Measurements from ENCODE around the gene IGSF6. TPM values are rescaled to one million over a fixed set of nuclear protein-coding genes. Genes with fewer than 3 reads are reported as not detected.

IGSF6 gene
- total RNA-seq, 4 donors from 2014 or later: 0.76 to 7.4 (median 1.3) TPM; not detected in 1

GRCh38 chr16:21599122-21600030 lies 53.0 kb downstream of the IGSF6 start, which contains the start of gene METTL9:
TSS of gene METTL9 (plus strand) at chr16:21599577. CDS start at chr16:21599734, 157 bp downstream.
- TF ChIP-seq POLR2A (IDR thresholded peaks at IDR 0.05): peak; percentile 70 to 73
- TF ChIP-seq, protein P1, sequence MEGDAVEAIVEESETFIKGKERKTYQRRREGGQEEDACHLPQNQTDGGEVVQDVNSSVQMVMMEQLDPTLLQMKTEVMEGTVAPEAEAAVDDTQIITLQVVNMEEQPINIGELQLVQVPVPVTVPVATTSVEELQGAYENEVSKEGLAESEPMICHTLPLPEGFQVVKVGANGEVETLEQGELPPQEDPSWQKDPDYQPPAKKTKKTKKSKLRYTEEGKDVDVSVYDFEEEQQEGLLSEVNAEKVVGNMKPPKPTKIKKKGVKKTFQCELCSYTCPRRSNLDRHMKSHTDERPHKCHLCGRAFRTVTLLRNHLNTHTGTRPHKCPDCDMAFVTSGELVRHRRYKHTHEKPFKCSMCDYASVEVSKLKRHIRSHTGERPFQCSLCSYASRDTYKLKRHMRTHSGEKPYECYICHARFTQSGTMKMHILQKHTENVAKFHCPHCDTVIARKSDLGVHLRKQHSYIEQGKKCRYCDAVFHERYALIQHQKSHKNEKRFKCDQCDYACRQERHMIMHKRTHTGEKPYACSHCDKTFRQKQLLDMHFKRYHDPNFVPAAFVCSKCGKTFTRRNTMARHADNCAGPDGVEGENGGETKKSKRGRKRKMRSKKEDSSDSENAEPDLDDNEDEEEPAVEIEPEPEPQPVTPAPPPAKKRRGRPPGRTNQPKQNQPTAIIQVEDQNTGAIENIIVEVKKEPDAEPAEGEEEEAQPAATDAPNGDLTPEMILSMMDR (IDR thresholded peaks at IDR 0.05): peak in 1 of 6 experiments; percentile 13
- Histone ChIP-seq H3K27me3 (no peaks in the 10 kb centered on the region), H3K36me3 (no peaks in the 10 kb centered on the region), H3K4me3 (peak within 1 kb of the TSS; percentile 86 to 96 (median 92)), H3K27ac (peak within 1 kb of the TSS; percentile 96 to 99 (median 98)), H3K9me3 (no peaks in the 10 kb centered on the region), H3K4me1 (peaks cover 0 to 34% (median 5%) of the 10 kb centered on the region in 4 donors)
- peak; percentile 93 to 97 (median 97) for DNase-seq

DNA sequence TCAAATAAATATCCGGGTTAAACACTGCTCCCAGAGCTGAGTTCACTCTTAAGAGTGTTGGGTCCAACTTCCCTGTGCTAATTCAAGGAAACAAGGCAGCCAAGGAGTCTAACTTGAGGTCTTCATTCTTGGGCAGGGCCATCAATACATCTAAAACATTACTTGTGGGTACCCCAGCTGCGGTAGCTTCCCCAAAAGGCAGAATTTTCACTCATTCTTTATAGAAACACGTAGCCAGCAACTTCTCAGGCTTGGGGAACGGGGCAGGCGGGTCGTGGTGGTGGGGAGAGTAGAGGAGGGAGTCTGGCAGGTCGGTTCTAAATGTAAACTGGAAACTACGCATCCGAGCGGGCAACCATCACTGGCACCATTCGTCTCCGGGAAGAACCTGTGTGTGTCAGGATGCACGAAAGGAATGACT lies 53.7 kb downstream of the IGSF6 start:
- peak in 2 of 3 donors; percentile 35 to 53 for DNase-seq
- no peaks in the 10 kb centered on the region for H3K27me3 ChIP-seq
- H3K36me3 ChIP-seq: no peaks in the 10 kb centered on the region
- TF ChIP-seq POLR2A (IDR thresholded peaks at IDR 0.05): no peak
- TF ChIP-seq, protein P1 (IDR thresholded peaks at IDR 0.05): no peak
- peaks cover 0 to 27% (median 5%) of the 10 kb centered on the region in 4 donors for H3K4me1 ChIP-seq
- H3K4me3 ChIP-seq: peak overlapping the region; percentile 86 to 96 (median 92)
- peak overlapping the region; percentile 96 to 99 (median 98) for H3K27ac ChIP-seq
- H3K9me3 ChIP-seq: no peaks in the 10 kb centered on the region

- peaks cover 0 to 22% (median 5%) of the 10 kb centered on the region in 4 donors for H3K4me1 ChIP-seq
- H3K4me3 ChIP-seq: peak overlapping the region in 2 of 4 donors; percentile 86 to 94
- no peaks in the 10 kb centered on the region for H3K27me3 ChIP-seq
- no peak for DNase-seq
- TF ChIP-seq, protein P1 (IDR thresholded peaks at IDR 0.05): no peak
- H3K9me3 ChIP-seq: no peaks in the 10 kb centered on the region
- H3K36me3 ChIP-seq: no peaks in the 10 kb centered on the region
- peak overlapping the region in 3 of 4 donors; percentile 96 to 98 (median 97) for H3K27ac ChIP-seq
Observed at GRCh38 chr16:21598206-21598605, 54.2 kb downstream of the IGSF6 start.

- no peak for DNase-seq
- Histone ChIP-seq H3K9me3 (no peaks in the 10 kb centered on the region), H3K27ac (no peak overlapping the region), H3K4me3 (no peak overlapping the region), H3K4me1 (peaks cover 0 to 19% (median 5%) of the 10 kb centered on the region in 4 donors), H3K36me3 (no peaks in the 10 kb centered on the region), H3K27me3 (no peaks in the 10 kb centered on the region)
- TF ChIP-seq, protein P1 (IDR thresholded peaks at IDR 0.05): no peak
- no peak for TF ChIP-seq POLR2A (IDR thresholded peaks at IDR 0.05)
Observed at GRCh38 chr16:21597561-21598030, 54.8 kb downstream of the IGSF6 start.

GRCh38 chr16:21593530-21594289 lies 58.7 kb downstream of the IGSF6 start:
- Histone ChIP-seq H3K27ac (no peak overlapping the region), H3K4me1 (no peaks in the 10 kb centered on the region), H3K36me3 (no peaks in the 10 kb centered on the region), H3K9me3 (no peaks in the 10 kb centered on the region), H3K27me3 (no peaks in the 10 kb centered on the region), H3K4me3 (no peak overlapping the region)
- TF ChIP-seq POLR2A (IDR thresholded peaks at IDR 0.05): no peak
- TF ChIP-seq, protein P1 (IDR thresholded peaks at IDR 0.05): no peak
- no peak for DNase-seq

Data from Peyer's patch (tissue), 4 donors.